ENCODE results near the gene CCSAP.

DNA sequence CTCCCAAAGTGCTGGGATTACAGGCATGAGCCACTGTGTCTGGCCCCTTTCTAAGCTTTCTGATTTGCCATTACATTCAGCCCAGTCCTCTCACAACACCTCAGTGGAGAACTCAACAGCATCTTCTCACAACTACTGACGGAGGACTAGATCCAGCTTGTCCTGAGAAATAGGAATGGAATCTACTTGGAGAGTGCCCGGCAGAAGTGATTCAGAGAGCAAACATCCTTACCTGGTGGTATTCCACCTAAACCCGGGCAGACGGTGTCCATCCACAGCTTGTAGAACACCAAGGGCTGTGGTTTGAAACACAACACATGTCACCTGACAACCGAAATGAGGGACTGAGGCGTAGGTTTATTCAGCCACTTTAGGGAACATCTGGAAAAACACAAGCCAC is 28.8 kb upstream of the CCSAP start:
- TF ChIP-seq, protein P1, sequence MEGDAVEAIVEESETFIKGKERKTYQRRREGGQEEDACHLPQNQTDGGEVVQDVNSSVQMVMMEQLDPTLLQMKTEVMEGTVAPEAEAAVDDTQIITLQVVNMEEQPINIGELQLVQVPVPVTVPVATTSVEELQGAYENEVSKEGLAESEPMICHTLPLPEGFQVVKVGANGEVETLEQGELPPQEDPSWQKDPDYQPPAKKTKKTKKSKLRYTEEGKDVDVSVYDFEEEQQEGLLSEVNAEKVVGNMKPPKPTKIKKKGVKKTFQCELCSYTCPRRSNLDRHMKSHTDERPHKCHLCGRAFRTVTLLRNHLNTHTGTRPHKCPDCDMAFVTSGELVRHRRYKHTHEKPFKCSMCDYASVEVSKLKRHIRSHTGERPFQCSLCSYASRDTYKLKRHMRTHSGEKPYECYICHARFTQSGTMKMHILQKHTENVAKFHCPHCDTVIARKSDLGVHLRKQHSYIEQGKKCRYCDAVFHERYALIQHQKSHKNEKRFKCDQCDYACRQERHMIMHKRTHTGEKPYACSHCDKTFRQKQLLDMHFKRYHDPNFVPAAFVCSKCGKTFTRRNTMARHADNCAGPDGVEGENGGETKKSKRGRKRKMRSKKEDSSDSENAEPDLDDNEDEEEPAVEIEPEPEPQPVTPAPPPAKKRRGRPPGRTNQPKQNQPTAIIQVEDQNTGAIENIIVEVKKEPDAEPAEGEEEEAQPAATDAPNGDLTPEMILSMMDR (IDR thresholded peaks at IDR 0.05): no peak
- TF ChIP-seq ZFX (IDR thresholded peaks at IDR 0.05; ENCODE audit: borderline replicate concordance): no peak

All from 22Rv1 (cell line).